ENCODE results near the gene PIWIL1. TPM values are rescaled to one million over a fixed set of nuclear protein-coding genes. Genes with fewer than 3 reads are reported as not detected.

The PIWIL1 gene
- total RNA-seq, 1 experiment from 2014 or later: not detected

DNA sequence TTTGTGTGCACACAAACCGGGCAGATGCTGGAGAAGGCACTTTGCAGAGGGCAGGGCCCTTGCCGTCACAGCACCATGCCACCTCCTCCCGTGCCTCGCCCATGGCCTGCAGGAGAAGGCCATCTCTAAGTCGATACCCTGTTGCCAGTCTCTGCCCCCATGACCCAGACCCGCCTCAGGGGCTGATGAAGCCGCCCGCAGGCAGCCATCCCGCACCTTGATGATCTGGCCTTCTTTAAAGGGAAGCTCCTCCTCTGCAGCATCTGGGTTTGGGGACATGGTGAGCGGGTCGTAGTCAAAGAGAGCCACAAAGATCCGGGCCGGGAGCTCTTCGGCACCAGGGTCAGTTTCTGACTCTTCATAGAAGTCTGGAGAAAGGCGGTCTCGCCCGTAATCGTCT, 76.2 kb downstream of the PIWIL1 start:
- DNase-seq: no peak
- Histone ChIP-seq H3K18ac (ENCODE audit: insufficient read length, low read depth, low read length) (no peak overlapping the region), H3T11ph (ENCODE audit: low read length) (no peak overlapping the region), H2BK120ac (ENCODE audit: low read depth, low read length, poor library complexity, severe bottlenecking) (no peak overlapping the region), H3K27me3 (ENCODE audit: insufficient read depth, low read length) (no peaks in the 10 kb centered on the region), H3K23me2 (ENCODE audit: insufficient read length, low read depth, low read length, poor library complexity, severe bottlenecking) (no peaks in the 10 kb centered on the region), H3K79me2 (ENCODE audit: insufficient read depth, low read length) (no peaks in the 10 kb centered on the region), H3K9ac (ENCODE audit: extremely low read depth, insufficient read length, low read length) (no peak overlapping the region), H2AK5ac (ENCODE audit: insufficient read length, low read length) (no peak overlapping the region), H3K14ac (ENCODE audit: insufficient read depth, low read length) (no peak overlapping the region), H3K4me2 (ENCODE audit: insufficient read depth, insufficient read length, low read length) (no peak overlapping the region), H2BK5ac (ENCODE audit: insufficient read length, low read length) (no peak overlapping the region), H2BK15ac (ENCODE audit: low read depth, low read length) (no peak overlapping the region), H2BK20ac (ENCODE audit: low read depth, low read length, poor library complexity, severe bottlenecking) (no peak overlapping the region), H2AFZ (ENCODE audit: low read length) (no peak overlapping the region), H4K20me1 (ENCODE audit: control insufficient read depth, insufficient read depth, insufficient read length) (no peaks in the 10 kb centered on the region), H4K5ac (ENCODE audit: insufficient read length, low read depth, low read length) (no peak overlapping the region), H3K23ac (ENCODE audit: insufficient read length, low read depth, low read length) (no peak overlapping the region), H3K56ac (ENCODE audit: insufficient read length, low read depth, low read length) (no peak overlapping the region), H3K4me1 (ENCODE audit: insufficient read depth, low read length) (no peaks in the 10 kb centered on the region), H4K91ac (ENCODE audit: insufficient read length, low read depth, low read length) (no peak overlapping the region), H3K27ac (ENCODE audit: insufficient read length, low read depth, low read length) (no peak overlapping the region), H3K4ac (ENCODE audit: low read depth, low read length) (no peak overlapping the region), H3K9me3 (ENCODE audit: control insufficient read depth, low read depth, low read length) (no peaks in the 10 kb centered on the region), H2BK12ac (ENCODE audit: insufficient read length, low read depth, low read length) (no peak overlapping the region), H4K8ac (replicated peaks; ENCODE audit: insufficient read length, low read depth, low read length) (no peak overlapping the region), H3K79me1 (ENCODE audit: insufficient read depth, low read depth, low read length, poor library complexity, severe bottlenecking) (no peaks in the 10 kb centered on the region)
- no peaks in the 10 kb centered on the region; a peak in 1 of 5 replicates for H3K9me3 Mint-ChIP-seq
- H3K4me1 Mint-ChIP-seq: no peaks in the 10 kb centered on the region
- no peak overlapping the region for H3K4me3 Mint-ChIP-seq
- TF ChIP-seq, protein P1, sequence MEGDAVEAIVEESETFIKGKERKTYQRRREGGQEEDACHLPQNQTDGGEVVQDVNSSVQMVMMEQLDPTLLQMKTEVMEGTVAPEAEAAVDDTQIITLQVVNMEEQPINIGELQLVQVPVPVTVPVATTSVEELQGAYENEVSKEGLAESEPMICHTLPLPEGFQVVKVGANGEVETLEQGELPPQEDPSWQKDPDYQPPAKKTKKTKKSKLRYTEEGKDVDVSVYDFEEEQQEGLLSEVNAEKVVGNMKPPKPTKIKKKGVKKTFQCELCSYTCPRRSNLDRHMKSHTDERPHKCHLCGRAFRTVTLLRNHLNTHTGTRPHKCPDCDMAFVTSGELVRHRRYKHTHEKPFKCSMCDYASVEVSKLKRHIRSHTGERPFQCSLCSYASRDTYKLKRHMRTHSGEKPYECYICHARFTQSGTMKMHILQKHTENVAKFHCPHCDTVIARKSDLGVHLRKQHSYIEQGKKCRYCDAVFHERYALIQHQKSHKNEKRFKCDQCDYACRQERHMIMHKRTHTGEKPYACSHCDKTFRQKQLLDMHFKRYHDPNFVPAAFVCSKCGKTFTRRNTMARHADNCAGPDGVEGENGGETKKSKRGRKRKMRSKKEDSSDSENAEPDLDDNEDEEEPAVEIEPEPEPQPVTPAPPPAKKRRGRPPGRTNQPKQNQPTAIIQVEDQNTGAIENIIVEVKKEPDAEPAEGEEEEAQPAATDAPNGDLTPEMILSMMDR (conservative IDR thresholded peaks at IDR 0.05): no peak
- WGBS (ENCODE audit: extremely low coverage, insufficient read length, low lambda C conversion rate): no CpG with 5 or more reads among the region's 18 CpGs
- H3K36me3 Mint-ChIP-seq (ENCODE audit: insufficient read depth in 1 of 3, low read depth in 3 of 3): no peaks in the 10 kb centered on the region
- peak overlapping the region in 2 of 3 experiments; percentile 34 to 46; a peak in 3 of 7 replicates for H3K27ac Mint-ChIP-seq
- peaks cover 29% of the 10 kb centered on the region for H3K27me3 Mint-ChIP-seq (ENCODE audit: low read depth)
